GM23248 (cell line): Measurements from ENCODE around the gene GALNT8.

Source experiments
- EZH2 ChIP-seq: fragments of 200-600 bp; sonication (generic); IDR thresholded peaks from 2 replicates; pipeline ENCODE4 v1.6.1; 2018; ENCODE audit warnings: antibody characterized with exemption, mild to moderate bottlenecking; ENCODE audit not compliant: insufficient read depth, poor library complexity, severe bottlenecking
- EZH2phosphoT487 ChIP-seq: fragments of 200-600 bp; sonication (generic); IDR thresholded peaks from 2 replicates; pipeline ENCODE4 v1.6.1; 2018; ENCODE audit warnings: antibody characterized with exemption, moderate library complexity, mild to moderate bottlenecking, low read depth; ENCODE audit not compliant: insufficient read depth

GRCh38 chr12:4714879-4715278 lies 5.3 kb upstream of the GALNT8 start:
- TF ChIP-seq EZH2, result no peak
- no peak for TF ChIP-seq EZH2phosphoT487
